ENCODE data around the gene RASD1. TPM values are rescaled to one million over a fixed set of nuclear protein-coding genes. Genes with fewer than 3 reads are reported as not detected.

The RASD1 gene
- polyA plus RNA-seq, 2 of the 4 experiments (the other 2 are of a cell fraction) = 0.92 to 1.4 TPM

- ChIA-PET CTCF (interaction anchor here (0.9 to 9.0 kb wide), 6 partner anchors 14 to 158 kb away, joined by 3 to 102 read pairs (median 14); partner anchors contain the start of gene RASD1), POLR2A (no interaction called here)
- no peak overlapping the region for H3K4me2 ChIP-seq
- H3K4me1 ChIP-seq = peaks cover 15% of the 10 kb centered on the region
- WGBS (ENCODE audit: missing lambda C conversion rate) = 88% methylated on average over 5 of the region's 5 CpGs
- no peak for DNase-seq (ENCODE audit: low read depth in 1 of 2, low spot score in 1 of 2)
- H3K9me3 ChIP-seq = no peaks in the 10 kb centered on the region
- peak overlapping the region in 1 of 2 experiments; percentile 45; a peak in 2 of 6 replicates for H3K27ac ChIP-seq
- no peak for TF ChIP-seq JUNB (IDR thresholded peaks at IDR 0.05)
- no peak for TF ChIP-seq HEYL (CRISPR knock-in tag; IDR thresholded peaks at IDR 0.05)
- no peak for TF ChIP-seq CBX8 (IDR thresholded peaks at IDR 0.05)
- no peak for TF ChIP-seq HOXA7 (CRISPR knock-in tag; IDR thresholded peaks at IDR 0.05)
- TF ChIP-seq HOXB5 (CRISPR knock-in tag; IDR thresholded peaks at IDR 0.05) = no peak
- no peak for TF ChIP-seq CBX2 (IDR thresholded peaks at IDR 0.05; ENCODE audit: borderline replicate concordance, low read depth)
- no peak for TF ChIP-seq PHF8 (IDR thresholded peaks at IDR 0.05; ENCODE audit: borderline replicate concordance, low read depth)
- TF ChIP-seq FOSB (CRISPR knock-in tag; IDR thresholded peaks at IDR 0.05) = no peak
- no peak for ATAC-seq
- FAIRE-seq = no peak
- no peak overlapping the region for H3K4me3 ChIP-seq
Observed at GRCh38 chr17:17512866-17513265, 16.7 kb upstream of the RASD1 start.

- ATAC-seq (peak; percentile 31 to 62; a peak in 3 of 6 replicates), FAIRE-seq (no peak), DNase-seq (ENCODE audit: low read depth in 1 of 2, low spot score in 1 of 2) (peak; percentile 39 to 54)
- H3K4me2 ChIP-seq = 0 out of 3 replicates have a peak overlapping the region, but pooled peaks have one; percentile 21
- 77% methylated on average over 29 of the region's 29 CpGs for WGBS (ENCODE audit: missing lambda C conversion rate)
- peaks cover 15% of the 10 kb centered on the region for H3K4me1 ChIP-seq
- H3K9me3 ChIP-seq = no peaks in the 10 kb centered on the region
- peak overlapping the region in 1 of 2 experiments; percentile 45; a peak in 3 of 6 replicates for H3K27ac ChIP-seq
- ChIA-PET POLR2A (interaction anchor here (1.4 kb wide), 1 partner anchor 16 kb away, joined by 10 read pairs; the partner anchor contains the start of gene RASD1), CTCF (interaction anchor here (0.6 to 9.0 kb wide), 14 partner anchors 8 to 163 kb away, joined by 3 to 102 read pairs (median 4); partner anchors contain the start of gene RASD1)
- 0 out of 2 replicates have a peak, but pooled peaks have one; percentile 16 for TF ChIP-seq MAX (IDR thresholded peaks at IDR 0.05)
- TF ChIP-seq PHF8 (IDR thresholded peaks at IDR 0.05; ENCODE audit: borderline replicate concordance, low read depth) = no peak
- no peak overlapping the region for H3K4me3 ChIP-seq
Observed at GRCh38 chr17:17511881-17512858, 16.0 kb upstream of the RASD1 start.

GRCh38 chr17:17511293-17511741 is 15.1 kb upstream of the RASD1 start:
- H3K4me2 ChIP-seq = 0 out of 3 replicates have a peak overlapping the region, but pooled peaks have one; percentile 21
- 88% methylated on average over 9 of the region's 12 CpGs for WGBS (ENCODE audit: missing lambda C conversion rate)

More at GRCh38 chr17:17511293-17511741, 15.1 kb upstream of the RASD1 start:
- ATAC-seq = no peak
- FAIRE-seq = no peak
- CTCF ChIA-PET = interaction anchor here (0.7 to 9.0 kb wide), 13 partner anchors 9 to 162 kb away, joined by 3 to 102 read pairs (median 4); partner anchors contain the start of gene RASD1
- Histone ChIP-seq H3K4me1 (peaks cover 15% of the 10 kb centered on the region), H3K9me3 (no peaks in the 10 kb centered on the region), H3K4me3 (no peak overlapping the region), H3K27ac (peak overlapping the region in 1 of 2 experiments; percentile 45; a peak in 3 of 6 replicates)
- no peak for DNase-seq (ENCODE audit: low read depth in 1 of 2, low spot score in 1 of 2)
- no peak for TF ChIP-seq NR3C1 (IDR thresholded peaks at IDR 0.05)
- no peak for TF ChIP-seq RCOR1 (IDR thresholded peaks at IDR 0.05; ENCODE audit: low read depth, low read length)
- TF ChIP-seq SMC3 (IDR thresholded peaks at IDR 0.05) = no peak
- TF ChIP-seq PHF8 (IDR thresholded peaks at IDR 0.05; ENCODE audit: borderline replicate concordance, low read depth) = no peak
- no peak for TF ChIP-seq ATOH8 (CRISPR knock-in tag; IDR thresholded peaks at IDR 0.05; ENCODE audit: low read depth)
- no peak for TF ChIP-seq POLR2A (IDR thresholded peaks at IDR 0.05; ENCODE audit: low read length)
- no peak for TF ChIP-seq TP53 (CRISPR knock-in tag; IDR thresholded peaks at IDR 0.05)
- TF ChIP-seq ZNF302 (CRISPR knock-in tag; IDR thresholded peaks at IDR 0.05) = no peak
- no peak for TF ChIP-seq SREBF2 (IDR thresholded peaks at IDR 0.05)
- TF ChIP-seq HMGXB4 (CRISPR knock-in tag; IDR thresholded peaks at IDR 0.05; ENCODE audit: borderline replicate concordance) = no peak
- no peak for TF ChIP-seq CEBPB (IDR thresholded peaks at IDR 0.05)
- no peak for TF ChIP-seq RARB (CRISPR knock-in tag; IDR thresholded peaks at IDR 0.05)
- TF ChIP-seq JUN (IDR thresholded peaks at IDR 0.05) = no peak
- TF ChIP-seq EHF (CRISPR knock-in tag; IDR thresholded peaks at IDR 0.05) = no peak
- TF ChIP-seq FOSL2 (IDR thresholded peaks at IDR 0.05) = no peak
- TF ChIP-seq FOSL2 (CRISPR knock-in tag; IDR thresholded peaks at IDR 0.05) = no peak
- TF ChIP-seq NPAS2 (CRISPR knock-in tag; IDR thresholded peaks at IDR 0.05; ENCODE audit: borderline replicate concordance) = no peak
- no peak for TF ChIP-seq MAX (IDR thresholded peaks at IDR 0.05)
- no peak for TF ChIP-seq E2F6 (IDR thresholded peaks at IDR 0.05; ENCODE audit: borderline replicate concordance, low read depth)
- POLR2A ChIA-PET = interaction anchor here (1.4 kb wide), 1 partner anchor 15 kb away, joined by 10 read pairs; the partner anchor contains the start of gene RASD1

Measured in A549 (cell line).